ENCODE measurements around the gene ATF7IP2.

ATF7IP2 gene

GRCh38 chr16:10517868-10518267 lies 132.0 kb downstream of the ATF7IP2 start:
- no peak for DNase-seq

DNA sequence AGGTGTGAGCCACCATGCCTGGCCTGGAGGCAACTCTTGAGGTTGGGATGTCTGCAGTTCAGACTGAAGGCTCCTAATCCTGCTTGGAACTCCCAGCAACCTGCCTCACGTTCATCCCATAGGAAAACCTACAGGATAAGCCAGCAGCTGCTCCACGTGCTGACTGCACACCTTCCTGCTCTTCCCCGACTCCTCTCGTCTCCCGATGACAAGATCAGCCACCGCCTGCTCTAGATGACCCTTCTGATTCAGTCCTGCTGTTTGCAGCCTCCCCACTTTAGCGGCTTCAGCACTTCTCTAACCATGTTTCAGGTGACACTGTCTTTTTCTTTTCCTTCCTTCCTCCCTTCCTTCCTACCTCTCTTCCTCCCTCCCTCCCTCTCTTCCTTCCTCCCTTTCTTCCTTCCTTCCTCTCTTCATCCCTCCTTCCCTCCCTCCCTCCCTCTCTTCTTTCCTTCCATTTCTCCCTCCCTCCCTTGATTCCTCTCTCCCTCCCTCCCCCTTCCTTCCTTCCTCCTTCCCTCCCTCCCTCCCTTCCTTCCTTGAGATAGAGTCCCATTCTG lies 132.7 kb downstream of the ATF7IP2 start:
- no peak for DNase-seq

- no peak for DNase-seq
Measured at GRCh38 chr16:10519297-10519696, 133.4 kb downstream of the ATF7IP2 start.

GRCh38 chr16:10519929-10520868 lies 134.3 kb downstream of the ATF7IP2 start:
- no peak for DNase-seq

DNA sequence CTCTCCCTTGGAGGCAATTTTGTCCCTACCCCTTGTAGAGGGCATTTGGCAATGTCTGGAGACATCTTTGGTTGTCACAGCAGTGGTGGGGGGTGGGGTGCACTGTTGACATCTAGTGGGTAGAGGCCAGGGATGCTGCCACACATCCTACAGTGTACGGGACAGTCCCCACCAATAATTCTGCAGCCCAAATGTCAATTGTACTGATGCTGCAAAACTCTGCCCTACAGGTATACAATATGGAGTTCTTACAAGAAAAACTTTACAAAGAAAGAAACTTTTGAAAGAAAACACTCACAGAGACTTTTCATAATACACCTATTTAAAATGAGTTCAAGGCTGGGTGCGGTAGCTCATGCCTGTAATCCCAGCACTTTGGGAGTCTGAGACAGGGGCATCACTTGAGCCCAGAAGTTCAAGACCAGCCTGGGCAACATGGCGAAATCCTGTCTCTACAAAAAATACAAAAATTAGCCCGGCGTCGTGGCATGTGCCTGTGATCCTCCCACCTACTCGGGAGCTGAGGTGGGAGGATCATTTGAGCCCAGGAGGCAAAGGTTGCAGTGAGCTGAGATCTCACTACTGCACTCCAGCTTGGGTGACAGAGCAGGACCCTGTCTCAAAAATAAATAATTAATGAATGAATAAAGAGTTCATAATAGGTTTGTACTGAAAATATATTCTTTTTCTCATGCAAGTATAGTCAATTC lies 135.2 kb downstream of the ATF7IP2 start:
- no peak for DNase-seq

- DNase-seq, result peak; percentile 70
Measured at GRCh38 chr16:10521681-10522274, 135.9 kb downstream of the ATF7IP2 start.

- DNase-seq, result no peak
Measured at GRCh38 chr16:10522966-10523365, 137.1 kb downstream of the ATF7IP2 start.

DNA sequence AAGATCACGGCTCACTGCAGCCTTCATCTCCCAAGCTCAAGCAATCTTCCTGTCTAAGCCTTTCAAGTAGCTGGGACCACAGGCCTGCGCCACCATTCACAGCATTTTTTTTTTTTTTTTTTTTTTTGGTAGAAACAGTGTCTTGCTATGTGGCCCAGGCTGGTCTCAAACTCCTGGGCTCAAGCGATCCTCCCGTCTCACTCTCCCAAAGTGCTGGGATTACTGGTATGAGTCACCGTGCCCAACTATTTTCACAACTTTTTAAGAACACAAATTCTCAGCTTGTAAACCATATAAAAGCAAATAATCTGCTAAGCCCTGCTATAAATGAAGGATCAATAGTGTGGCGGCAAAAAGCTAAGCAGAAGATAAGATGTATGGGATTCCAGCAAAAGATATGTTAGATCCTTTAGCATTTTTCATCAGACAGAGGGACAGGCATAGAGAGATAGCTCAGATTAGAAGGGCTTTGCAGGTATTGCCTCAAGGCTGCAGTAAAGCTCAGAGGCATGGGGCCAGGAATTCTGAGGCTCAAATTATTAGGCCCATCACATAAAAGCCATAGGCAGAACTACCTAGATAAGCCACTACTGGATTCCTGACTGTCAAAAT lies 139.5 kb downstream of the ATF7IP2 start:
- DNase-seq, result no peak

- no peak for DNase-seq
Measured at GRCh38 chr16:10526962-10527361, 141.1 kb downstream of the ATF7IP2 start.

DNA sequence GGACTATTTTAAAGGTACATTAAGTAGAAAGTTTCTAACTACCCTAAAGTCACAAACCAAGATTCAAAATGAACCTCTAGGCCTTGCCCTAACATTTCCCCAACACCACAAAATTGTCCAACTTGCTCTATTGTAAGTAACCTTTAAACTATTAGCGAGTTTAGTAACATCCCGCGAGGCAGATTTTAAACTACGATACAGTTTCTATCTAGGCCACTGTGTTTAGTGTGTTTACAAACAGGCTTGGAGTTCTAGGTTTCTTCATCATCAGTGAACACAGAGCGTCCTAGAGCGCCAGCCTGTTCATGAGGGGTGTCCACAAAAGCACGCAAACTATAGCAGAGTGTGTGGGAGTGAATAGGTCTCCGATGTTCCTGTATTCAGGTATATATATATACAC lies 142.8 kb downstream of the ATF7IP2 start:
- DNase-seq, result no peak

- DNase-seq, result no peak
Measured at GRCh38 chr16:10529895-10530669, 144.2 kb downstream of the ATF7IP2 start.

DNA sequence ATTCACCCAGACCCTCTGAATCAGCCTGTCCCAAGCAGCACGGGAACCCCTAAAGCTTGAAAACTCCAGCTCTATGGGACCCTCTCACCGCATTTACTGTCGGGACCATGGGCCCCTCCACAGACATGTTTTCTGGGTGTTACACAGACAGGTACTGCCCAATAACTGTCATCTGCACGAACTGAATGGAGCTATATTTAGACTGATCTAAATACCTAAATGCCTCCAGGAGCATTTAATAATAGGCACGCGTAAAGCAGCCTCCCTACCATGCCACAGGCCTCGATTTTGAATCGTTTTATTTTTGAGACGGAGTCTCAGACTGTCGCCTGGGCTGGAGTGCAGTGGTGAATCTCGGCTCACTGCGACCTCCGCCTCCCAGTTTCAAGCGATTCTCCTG lies 144.8 kb downstream of the ATF7IP2 start:
- no peak for DNase-seq

DNA sequence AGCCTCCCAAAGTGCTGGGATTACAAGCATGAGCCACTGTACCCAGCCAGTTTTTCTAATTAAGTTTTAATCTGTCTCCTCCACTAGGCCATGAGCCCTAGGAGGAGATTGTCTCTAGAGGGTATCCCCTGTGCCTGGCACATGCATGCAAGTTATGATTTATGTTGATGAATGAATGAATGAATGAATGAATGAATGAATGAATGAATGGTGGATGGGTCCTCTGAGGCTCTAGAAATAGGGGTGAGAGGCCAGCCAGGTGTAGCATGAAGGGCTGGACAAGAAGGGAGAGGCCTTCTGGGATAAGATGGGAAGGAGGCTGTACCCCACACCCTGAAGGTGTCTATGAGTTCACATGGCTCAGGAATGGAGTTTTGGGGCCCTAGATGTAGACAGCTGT lies 145.7 kb downstream of the ATF7IP2 start:
- DNase-seq, result no peak
